Neuronal stem cell (in vitro differentiated cells): Measurements from ENCODE around the gene SEMA6D.

Experiments
- DNase-seq: peaks from one replicate; pipeline ENCODE4 v3.0.0-alpha.2; 2013; ENCODE audit warnings: low spot score
- H2AFZ ChIP-seq: one replicate; pipeline ENCODE4 v1.6.1; 2013; ENCODE audit warnings: mild to moderate bottlenecking, low read length, inconsistent platforms
- H2AK5ac ChIP-seq: 2 replicates; pipeline ENCODE4 v1.6.1; 2013; ENCODE audit warnings: low read depth, mild to moderate bottlenecking, inconsistent platforms, low read length, moderate library complexity, mixed read lengths
- H2BK120ac ChIP-seq: 2 replicates; pipeline ENCODE4 v1.6.1; 2013; ENCODE audit warnings: low read depth, mild to moderate bottlenecking, inconsistent platforms, low read length, moderate library complexity, mixed read lengths
- H2BK12ac ChIP-seq: one replicate; pipeline ENCODE4 v1.6.1; 2013; ENCODE audit warnings: low read length, inconsistent platforms
- H2BK15ac ChIP-seq: 2 replicates; pipeline ENCODE4 v1.6.1; 2013; ENCODE audit warnings: mild to moderate bottlenecking, low read length, inconsistent platforms, mixed read lengths
- H2BK5ac ChIP-seq: one replicate; pipeline ENCODE4 v1.6.1; 2013; ENCODE audit warnings: inconsistent platforms, mild to moderate bottlenecking, low read length, moderate library complexity
- H3K14ac ChIP-seq: one replicate; pipeline ENCODE4 v1.6.1; 2013; ENCODE audit warnings: low read length, inconsistent platforms
- H3K18ac ChIP-seq: 2 replicates; pipeline ENCODE4 v1.6.1; 2013; ENCODE audit warnings: low read length, inconsistent platforms
- H3K23ac ChIP-seq: 2 replicates; pipeline ENCODE4 v1.6.1; 2013; ENCODE audit warnings: low read depth, mild to moderate bottlenecking, mixed read lengths, low read length, inconsistent platforms; ENCODE audit not compliant: poor library complexity
- H3K27ac ChIP-seq: replicated peaks from 3 replicates; pipeline ENCODE4 v1.5.1; 2013; ENCODE audit warnings: low read length, inconsistent platforms
- H3K27me3 ChIP-seq, 3 experiments: 2 replicates each; pipeline ENCODE4 v1.6.1; 2013; ENCODE audit warnings: low read length in 3 of 3, mild to moderate bottlenecking in 2 of 3, inconsistent platforms in 1 of 3, low read depth in 1 of 3, mixed read lengths in 1 of 3, moderate library complexity in 1 of 3; ENCODE audit not compliant: control insufficient read depth in 3 of 3, insufficient read depth in 3 of 3
- H3K36me3 ChIP-seq, 2 donors: replicated peaks in 1 of 2; 2 replicates each; pipeline ENCODE4 v1.6.1; 2013; ENCODE audit warnings: low read length in 2 of 2; ENCODE audit not compliant: control insufficient read depth in 2 of 2, insufficient read depth in 2 of 2
- H3K4ac ChIP-seq: 2 replicates; pipeline ENCODE4 v1.6.1; 2013; ENCODE audit warnings: inconsistent platforms, mild to moderate bottlenecking, low read length, moderate library complexity
- H3K4me1 ChIP-seq, 2 donors: 1 replicate in 1 of 2; 2 replicates in 1 of 2; pipeline ENCODE4 v1.6.1; 2013; ENCODE audit warnings: low read length in 2 of 2, low read depth in 1 of 2; ENCODE audit not compliant: control insufficient read depth in 2 of 2, insufficient read depth in 1 of 2
- H3K4me2 ChIP-seq: one replicate; pipeline ENCODE4 v1.6.1; 2013; ENCODE audit warnings: mild to moderate bottlenecking, low read length, inconsistent platforms; ENCODE audit not compliant: insufficient read depth, poor library complexity, severe bottlenecking
- H3K4me3 ChIP-seq, 2 donors: 2 replicates each; pipeline ENCODE4 v1.5.1; 2013; ENCODE audit warnings: low read length in 2 of 2, mild to moderate bottlenecking in 2 of 2, inconsistent platforms in 1 of 2, moderate library complexity in 1 of 2
- H3K79me1 ChIP-seq: one replicate; pipeline ENCODE4 v1.6.1; 2013; ENCODE audit warnings: low read depth, mild to moderate bottlenecking, inconsistent platforms, low read length, moderate library complexity
- H3K9ac ChIP-seq: one replicate; pipeline ENCODE4 v1.6.1; 2013; ENCODE audit warnings: mild to moderate bottlenecking, low read depth, low read length, inconsistent platforms; ENCODE audit not compliant: poor library complexity
- H3K9me3 ChIP-seq, 2 donors: replicated peaks in 1 of 2; 2 replicates each; pipeline versions ENCODE3 to v1.6.1; 2013; ENCODE audit warnings: low read length in 2 of 2, mild to moderate bottlenecking in 2 of 2, inconsistent platforms in 1 of 2, low read depth in 1 of 2, mixed read lengths in 1 of 2, moderate library complexity in 1 of 2; ENCODE audit not compliant: control insufficient read depth in 2 of 2, insufficient read depth in 1 of 2
- H4K8ac ChIP-seq: one replicate; pipeline ENCODE4 v1.6.1; 2013; ENCODE audit warnings: low read depth, mild to moderate bottlenecking, inconsistent platforms, low read length, moderate library complexity
- H4K91ac ChIP-seq: one replicate; pipeline ENCODE4 v1.6.1; 2013; ENCODE audit warnings: low read length, low read depth, mild to moderate bottlenecking, inconsistent platforms; ENCODE audit not compliant: poor library complexity
- WGBS, 2 donors: extraction: QIAGEN DNeasy Blood & Tissue Kit; methylation state at CpG; one replicate each; pipeline ENCODE4 v1.1.7; 2013; ENCODE audit warnings: missing lambda C conversion rate in 2 of 2, mixed read lengths in 1 of 2; ENCODE audit not compliant: insufficient read length in 2 of 2, insufficient replicate concordance in 1 of 2; ENCODE audit errors: extremely low coverage in 2 of 2; 5-methylcytosine and 5-hydroxymethylcytosine counted together

Gene SEMA6D

GRCh38 chr15:47811172-47811571, 93.9 kb downstream of the SEMA6D start:
- H3K27ac ChIP-seq = no peak overlapping the region
- H2BK15ac ChIP-seq = no peak overlapping the region
- no peak for DNase-seq
- H3K18ac ChIP-seq = no peak overlapping the region
- H3K36me3 ChIP-seq = no peaks in the 10 kb centered on the region
- no peaks in the 10 kb centered on the region for H3K79me1 ChIP-seq
- no peak overlapping the region for H2AK5ac ChIP-seq
- peaks cover 0 to 1% of the 10 kb centered on the region in 2 donors for H3K4me1 ChIP-seq
- no peak overlapping the region for H2BK120ac ChIP-seq
- H3K4me2 ChIP-seq = no peak overlapping the region
- H3K4ac ChIP-seq = no peak overlapping the region
- H3K27me3 ChIP-seq = no peaks in the 10 kb centered on the region
- H3K23ac ChIP-seq = no peak overlapping the region
- no peak overlapping the region for H2AFZ ChIP-seq
- H4K91ac ChIP-seq = no peak overlapping the region
- no CpG with 5 or more reads among the region's 1 CpG for WGBS, 2 donors
- no peak overlapping the region for H3K9ac ChIP-seq
- no peak overlapping the region for H4K8ac ChIP-seq
- no peak overlapping the region for H3K4me3 ChIP-seq
- H2BK12ac ChIP-seq = no peak overlapping the region
- no peak overlapping the region for H3K14ac ChIP-seq
- H2BK5ac ChIP-seq = no peak overlapping the region
- no peaks in the 10 kb centered on the region for H3K9me3 ChIP-seq

DNA sequence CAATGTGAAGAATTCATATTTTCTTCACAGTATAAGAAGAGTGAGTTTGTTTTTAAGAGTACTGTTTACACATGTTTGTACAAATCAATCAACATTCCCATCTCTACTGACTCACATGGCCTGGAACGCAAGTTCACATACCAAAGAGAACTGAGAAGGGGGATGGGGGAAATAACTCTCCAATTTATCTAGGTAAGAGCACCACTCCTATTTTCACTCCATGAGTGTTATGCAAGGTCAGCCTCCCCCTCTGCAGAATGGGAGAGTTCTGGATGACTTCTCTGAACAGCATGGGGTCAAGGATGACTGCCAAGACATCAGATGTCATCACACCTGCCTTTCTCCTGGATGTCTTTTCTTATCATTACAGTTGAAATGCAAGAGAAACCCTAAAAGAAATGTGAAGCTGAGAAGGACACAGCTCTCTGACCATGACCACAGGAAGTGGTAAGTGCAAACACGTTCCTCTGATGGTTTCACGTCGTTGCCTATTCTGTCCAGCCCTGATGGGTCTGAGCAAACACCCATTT, 95.2 kb downstream of the SEMA6D start:
- Histone ChIP-seq H2BK15ac (no peak overlapping the region), H2BK12ac (no peak overlapping the region), H3K4me3 (no peak overlapping the region), H4K91ac (no peak overlapping the region), H2BK5ac (no peak overlapping the region), H3K4me1 (peaks cover 0 to 1% of the 10 kb centered on the region in 2 donors), H3K4me2 (no peak overlapping the region), H3K27ac (no peak overlapping the region), H3K9me3 (no peaks in the 10 kb centered on the region), H2AK5ac (no peak overlapping the region), H3K79me1 (no peaks in the 10 kb centered on the region), H3K23ac (no peak overlapping the region), H3K9ac (no peak overlapping the region), H3K4ac (no peak overlapping the region), H3K36me3 (no peaks in the 10 kb centered on the region), H3K27me3 (no peaks in the 10 kb centered on the region), H3K18ac (no peak overlapping the region), H2BK120ac (no peak overlapping the region), H2AFZ (no peak overlapping the region), H4K8ac (no peak overlapping the region), H3K14ac (no peak overlapping the region)
- WGBS, 2 donors = no CpG with 5 or more reads among the region's 4 CpGs
- no peak for DNase-seq

DNA sequence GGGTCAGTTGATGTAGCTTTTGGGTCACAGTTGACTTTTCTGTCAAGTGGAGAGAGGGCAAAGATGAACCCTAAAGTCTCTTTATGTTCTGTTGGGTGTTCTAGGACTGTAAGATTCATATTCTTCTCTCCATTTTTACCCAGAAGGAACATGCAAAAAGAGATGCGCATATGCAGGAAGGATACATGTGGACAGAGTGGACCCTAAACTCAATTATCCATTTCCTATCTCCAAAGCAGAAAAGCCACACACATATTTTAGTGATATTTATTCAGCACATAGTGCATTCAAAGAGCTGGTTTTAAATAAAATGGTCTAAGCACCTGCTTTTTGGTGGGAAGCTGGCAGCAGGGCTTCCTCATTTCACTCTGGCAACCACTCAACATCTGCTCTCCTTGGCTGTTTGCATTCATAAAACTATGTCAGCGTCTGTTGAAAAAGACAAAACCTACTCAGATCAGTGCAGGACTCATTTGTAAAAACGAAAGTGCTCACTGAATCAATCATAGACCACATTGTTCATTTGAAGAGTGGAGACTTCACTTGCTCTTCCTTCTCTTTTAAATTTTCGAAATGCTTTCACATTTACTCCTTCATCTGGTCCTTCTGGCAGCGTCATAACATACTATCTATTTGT, 96.6 kb downstream of the SEMA6D start:
- H3K27ac ChIP-seq = no peak overlapping the region
- H2AK5ac ChIP-seq = no peak overlapping the region
- no peak overlapping the region for H4K8ac ChIP-seq
- no peak overlapping the region for H3K4me3 ChIP-seq
- no peaks in the 10 kb centered on the region for H3K79me1 ChIP-seq
- H3K23ac ChIP-seq = no peak overlapping the region
- no peak overlapping the region for H4K91ac ChIP-seq
- H3K27me3 ChIP-seq = no peaks in the 10 kb centered on the region
- WGBS, 2 donors = no CpG with 5 or more reads among the region's 5 CpGs
- no peak overlapping the region for H2BK120ac ChIP-seq
- H3K4ac ChIP-seq = no peak overlapping the region
- no peak overlapping the region for H2BK15ac ChIP-seq
- H2AFZ ChIP-seq = no peak overlapping the region
- H3K18ac ChIP-seq = no peak overlapping the region
- H3K14ac ChIP-seq = no peak overlapping the region
- H3K4me2 ChIP-seq = no peak overlapping the region
- H2BK5ac ChIP-seq = no peak overlapping the region
- DNase-seq = no peak
- no peaks in the 10 kb centered on the region for H3K36me3 ChIP-seq
- H3K9ac ChIP-seq = no peak overlapping the region
- peaks cover 0 to 6% of the 10 kb centered on the region in 2 donors for H3K4me1 ChIP-seq
- no peak overlapping the region for H2BK12ac ChIP-seq
- no peaks in the 10 kb centered on the region for H3K9me3 ChIP-seq

- no peaks in the 10 kb centered on the region for H3K79me1 ChIP-seq
- no CpG with 5 or more reads among the region's 1 CpG for WGBS, 2 donors
- H2AFZ ChIP-seq = no peak overlapping the region
- no peak overlapping the region for H3K4ac ChIP-seq
- H3K9me3 ChIP-seq = no peaks in the 10 kb centered on the region
- no peak overlapping the region for H2BK12ac ChIP-seq
- no peak for DNase-seq
- H4K8ac ChIP-seq = no peak overlapping the region
- H3K27me3 ChIP-seq = no peaks in the 10 kb centered on the region
- H2AK5ac ChIP-seq = no peak overlapping the region
- no peak overlapping the region for H3K9ac ChIP-seq
- no peak overlapping the region for H3K4me2 ChIP-seq
- no peak overlapping the region for H3K14ac ChIP-seq
- H3K36me3 ChIP-seq = no peaks in the 10 kb centered on the region
- no peak overlapping the region for H3K4me3 ChIP-seq
- H2BK15ac ChIP-seq = no peak overlapping the region
- H4K91ac ChIP-seq = no peak overlapping the region
- H3K18ac ChIP-seq = no peak overlapping the region
- no peak overlapping the region for H2BK120ac ChIP-seq
- H3K4me1 ChIP-seq = peaks cover 0 to 6% of the 10 kb centered on the region in 2 donors
- H2BK5ac ChIP-seq = no peak overlapping the region
- no peak overlapping the region for H3K27ac ChIP-seq
- H3K23ac ChIP-seq = no peak overlapping the region
Measured at GRCh38 chr15:47814620-47815019, 97.3 kb downstream of the SEMA6D start.
